Measurements from ENCODE around the gene TBC1D14.

The TBC1D14 gene

DNA sequence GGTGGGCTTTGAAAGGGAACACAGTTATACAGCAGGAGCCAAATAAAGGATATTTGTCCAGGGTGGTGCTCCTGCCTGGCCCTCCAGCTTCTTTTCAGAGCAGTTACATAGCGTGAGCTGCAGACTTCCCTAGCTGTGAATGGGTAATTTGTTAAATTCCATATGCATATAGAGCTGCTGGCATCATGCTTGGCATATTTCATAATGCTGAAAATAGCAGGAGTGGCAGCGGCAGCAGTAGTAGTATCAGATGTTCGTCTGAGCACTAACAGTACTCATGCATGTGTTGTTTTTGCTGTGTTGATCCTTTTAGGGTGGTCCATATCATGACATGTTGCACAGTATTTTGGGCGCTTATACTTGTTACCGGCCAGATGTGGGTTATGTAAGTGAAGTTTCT lies 99.9 kb downstream of the TBC1D14 start:
- no peak overlapping the region for H3K4me3 ChIP-seq
- no peak for DNase-seq (ENCODE audit: low spot score)
- TF ChIP-seq, protein P1, sequence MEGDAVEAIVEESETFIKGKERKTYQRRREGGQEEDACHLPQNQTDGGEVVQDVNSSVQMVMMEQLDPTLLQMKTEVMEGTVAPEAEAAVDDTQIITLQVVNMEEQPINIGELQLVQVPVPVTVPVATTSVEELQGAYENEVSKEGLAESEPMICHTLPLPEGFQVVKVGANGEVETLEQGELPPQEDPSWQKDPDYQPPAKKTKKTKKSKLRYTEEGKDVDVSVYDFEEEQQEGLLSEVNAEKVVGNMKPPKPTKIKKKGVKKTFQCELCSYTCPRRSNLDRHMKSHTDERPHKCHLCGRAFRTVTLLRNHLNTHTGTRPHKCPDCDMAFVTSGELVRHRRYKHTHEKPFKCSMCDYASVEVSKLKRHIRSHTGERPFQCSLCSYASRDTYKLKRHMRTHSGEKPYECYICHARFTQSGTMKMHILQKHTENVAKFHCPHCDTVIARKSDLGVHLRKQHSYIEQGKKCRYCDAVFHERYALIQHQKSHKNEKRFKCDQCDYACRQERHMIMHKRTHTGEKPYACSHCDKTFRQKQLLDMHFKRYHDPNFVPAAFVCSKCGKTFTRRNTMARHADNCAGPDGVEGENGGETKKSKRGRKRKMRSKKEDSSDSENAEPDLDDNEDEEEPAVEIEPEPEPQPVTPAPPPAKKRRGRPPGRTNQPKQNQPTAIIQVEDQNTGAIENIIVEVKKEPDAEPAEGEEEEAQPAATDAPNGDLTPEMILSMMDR (IDR thresholded peaks at IDR 0.05), result no peak
- no peak overlapping the region for H3K27ac ChIP-seq

DNA sequence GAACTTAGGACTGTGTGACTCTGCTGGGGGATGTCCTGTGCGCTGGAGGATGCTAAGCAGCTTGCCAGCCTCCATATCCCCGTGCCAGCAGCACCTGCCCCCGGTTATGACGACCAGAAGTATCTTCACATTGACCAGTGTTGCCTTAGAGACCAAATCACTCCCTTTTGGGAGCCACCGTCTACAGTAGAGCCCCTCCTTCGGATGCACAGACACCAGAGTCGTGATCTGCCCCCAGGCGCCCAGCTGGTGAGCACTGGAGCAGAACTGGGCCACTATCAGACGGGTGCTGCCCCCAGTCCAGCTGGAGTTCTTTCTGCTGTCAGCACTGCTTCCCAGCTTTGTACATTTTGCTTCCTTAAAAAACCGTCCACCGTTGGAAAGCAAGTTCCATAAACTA lies 103.5 kb downstream of the TBC1D14 start:
- Histone ChIP-seq H3K27ac (no peak overlapping the region), H3K4me3 (no peak overlapping the region)
- DNase-seq (ENCODE audit: low spot score), result no peak
- TF ChIP-seq, protein P1 (IDR thresholded peaks at IDR 0.05), result no peak

DNA sequence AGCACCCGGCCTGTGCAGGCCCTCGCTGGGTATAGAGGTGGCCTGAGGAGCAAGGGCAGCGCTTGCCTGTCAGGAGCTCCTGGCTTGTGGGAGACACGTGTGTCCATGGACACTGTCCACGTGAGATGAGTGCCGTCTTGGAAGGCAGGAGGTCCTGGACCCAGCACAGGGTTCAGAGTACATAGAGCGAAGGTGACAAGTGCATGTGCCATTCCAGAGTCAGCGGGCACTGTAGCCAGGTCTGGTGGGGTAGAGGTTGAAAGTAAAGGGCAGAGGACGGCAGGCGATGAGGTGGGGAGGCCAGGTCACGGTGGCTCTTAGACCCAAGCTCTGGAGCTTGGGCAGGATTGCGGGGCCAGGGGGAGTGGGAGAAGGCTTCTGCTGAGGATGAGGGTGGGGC lies 105.2 kb downstream of the TBC1D14 start:
- TF ChIP-seq, protein P1 (IDR thresholded peaks at IDR 0.05), result no peak
- Histone ChIP-seq H3K27ac (no peak overlapping the region), H3K4me3 (no peak overlapping the region)
- no peak for DNase-seq (ENCODE audit: low spot score)

DNA sequence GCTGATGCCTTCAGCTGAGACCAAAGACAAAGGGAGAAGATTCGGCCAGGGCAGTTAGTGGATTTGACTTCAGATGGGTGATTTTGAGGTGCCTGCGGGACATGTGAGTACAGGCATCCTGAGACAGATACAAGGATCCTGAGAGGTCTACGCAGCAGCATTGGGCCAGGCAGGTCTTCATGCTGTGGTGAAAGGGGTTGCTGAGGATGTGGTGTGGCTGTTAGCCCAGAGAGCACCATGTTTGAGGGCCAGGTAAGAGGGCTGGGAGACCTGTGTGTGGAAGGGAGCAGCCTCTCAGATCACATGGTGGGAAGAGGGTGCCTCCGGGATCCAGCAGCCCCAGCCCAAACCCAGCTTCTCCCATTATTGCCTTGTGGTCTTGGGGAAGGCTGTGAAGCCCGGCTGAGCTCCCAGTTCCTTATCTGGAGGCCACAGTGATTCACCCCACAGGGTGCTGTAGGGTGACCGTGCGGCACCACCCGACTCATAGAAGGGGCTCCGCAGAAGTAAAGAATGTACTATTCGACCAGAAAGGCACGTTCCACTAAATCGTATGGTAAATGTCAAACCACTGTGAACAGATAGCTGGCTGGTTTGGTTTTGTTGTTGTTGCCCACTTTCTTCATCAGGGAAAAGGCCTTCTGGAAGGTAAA lies 105.9 kb downstream of the TBC1D14 start:
- no peak overlapping the region for H3K4me3 ChIP-seq
- no peak for DNase-seq (ENCODE audit: low spot score)
- TF ChIP-seq, protein P1 (IDR thresholded peaks at IDR 0.05), result no peak
- no peak overlapping the region for H3K27ac ChIP-seq

DNA sequence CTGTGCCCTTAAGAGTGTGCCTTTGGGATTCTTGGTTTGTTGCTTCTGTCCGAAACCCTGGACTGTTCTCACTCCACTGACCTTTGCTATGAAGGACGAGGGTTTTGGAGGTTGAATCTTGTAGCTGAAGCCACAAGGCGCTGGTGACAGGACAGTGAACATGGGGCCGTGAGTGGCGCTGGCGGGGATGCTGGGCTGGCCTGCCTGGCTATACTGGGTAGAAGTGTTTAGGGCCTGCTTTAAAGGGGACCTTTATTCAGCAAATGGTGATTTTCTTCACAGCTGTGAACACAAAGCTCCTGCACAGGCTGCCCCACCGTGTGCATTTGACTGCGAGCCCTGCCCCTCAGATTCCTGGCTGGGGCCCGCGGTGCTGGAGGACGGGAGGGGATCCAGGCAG lies 106.5 kb downstream of the TBC1D14 start:
- no peak overlapping the region for H3K4me3 ChIP-seq
- DNase-seq (ENCODE audit: low spot score), result no peak
- TF ChIP-seq, protein P1 (IDR thresholded peaks at IDR 0.05), result no peak
- no peak overlapping the region for H3K27ac ChIP-seq

DNA sequence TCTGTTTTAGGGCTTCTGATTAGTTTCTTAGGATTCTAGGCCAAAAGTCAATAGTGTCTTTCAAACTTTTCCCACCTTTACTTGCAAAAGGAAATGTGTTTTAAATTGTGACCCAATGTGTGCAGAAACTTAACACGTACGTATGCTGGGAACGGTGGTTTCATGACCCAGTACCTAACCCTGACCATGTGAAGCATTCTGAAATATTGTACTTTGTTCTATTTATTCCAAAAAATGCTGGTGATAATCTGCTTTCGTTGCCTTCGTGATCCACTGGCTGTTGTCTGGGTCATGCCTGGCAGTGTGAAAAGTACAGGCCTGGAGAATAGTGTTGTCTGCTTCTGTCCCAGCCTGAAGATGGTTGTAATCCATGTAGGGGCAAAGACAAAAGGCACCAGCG lies 106.9 kb downstream of the TBC1D14 start:
- H3K4me3 ChIP-seq, result no peak overlapping the region
- TF ChIP-seq, protein P1 (IDR thresholded peaks at IDR 0.05), result no peak
- no peak for DNase-seq (ENCODE audit: low spot score)
- H3K27ac ChIP-seq, result no peak overlapping the region

DNA sequence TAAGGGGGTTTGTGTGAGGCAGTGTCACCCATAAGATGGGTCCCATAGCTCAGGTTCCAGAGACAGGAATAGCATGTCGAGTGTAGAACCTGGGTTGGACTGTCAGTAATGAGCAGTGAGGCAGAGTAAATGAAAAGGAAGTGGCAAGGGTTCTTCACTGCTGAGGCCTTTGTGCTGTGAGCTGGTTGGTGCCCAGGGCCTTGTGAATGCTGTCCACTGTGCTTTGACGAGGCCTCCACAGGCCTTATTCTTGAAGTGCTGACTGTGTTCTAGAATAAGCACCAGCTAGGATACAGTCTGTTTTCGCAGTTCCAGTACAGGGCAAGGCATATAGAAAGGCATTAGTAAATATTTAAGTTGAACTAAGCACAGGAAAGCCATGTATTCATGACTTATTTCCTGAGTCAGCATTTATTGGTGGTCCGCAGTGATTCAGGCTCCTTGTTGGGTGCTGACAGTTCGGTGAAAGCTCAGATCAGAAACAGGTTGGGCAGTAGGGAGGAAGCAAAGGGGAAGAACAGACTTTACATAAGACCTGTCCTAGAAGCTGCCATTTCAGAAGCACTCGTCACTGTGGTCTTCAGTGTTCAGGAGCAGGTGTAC lies 107.9 kb downstream of the TBC1D14 start:
- H3K27ac ChIP-seq, result no peak overlapping the region
- no peak overlapping the region for H3K4me3 ChIP-seq
- no peak for DNase-seq (ENCODE audit: low spot score)
- TF ChIP-seq, protein P1 (IDR thresholded peaks at IDR 0.05), result no peak
